Ovary (tissue), 9 donors: ENCODE measurements around the gene BCL2A1. TPM values are rescaled to one million over a fixed set of nuclear protein-coding genes. Genes with fewer than 3 reads are reported as not detected.

Experiments
- DNase-seq, 5 donors: peaks; one replicate each; pipeline ENCODE4 v3.0.0-alpha.2; 2019 to 2020
- H3K27ac ChIP-seq, 2 donors: fragments of 200-600 bp; one replicate each; pipeline versions ENCODE4 v1.5.1 to v1.8.0; 2019 to 2022
- H3K27me3 ChIP-seq: fragments of 200-600 bp; one replicate; pipeline ENCODE4 v1.8.0; 2022
- H3K36me3 ChIP-seq: fragments of 200-600 bp; sonication (generic); one replicate; pipeline ENCODE4 v1.5.1; 2019
- H3K4me1 ChIP-seq: one replicate; pipeline ENCODE4 v1.8.1; 2013; ENCODE audit warnings: mild to moderate bottlenecking, moderate library complexity; ENCODE audit not compliant: insufficient read depth
- H3K4me3 ChIP-seq: fragments of 200-600 bp; sonication (generic); one replicate; pipeline ENCODE4 v1.5.1; 2017
- H3K9me3 ChIP-seq, 2 donors: fragments of 200-600 bp in 1 of 2; sonication (generic) in 1 of 2; one replicate each; pipeline versions ENCODE4 v1.5.1 to v1.8.1; 2013 to 2019; ENCODE audit warnings: mild to moderate bottlenecking in 1 of 2, moderate library complexity in 1 of 2
- CTCF ChIP-seq, 3 donors: fragments of 450-650 bp in 2 of 3; fragments of 200-600 bp in 1 of 3; IDR thresholded peaks; one replicate each; pipeline versions ENCODE4 v1.5.1 to v1.8.0; 2016 to 2022; ENCODE audit warnings: antibody characterized with exemption in 3 of 3, mild to moderate bottlenecking in 1 of 3
- EP300 ChIP-seq: sonication (generic); formaldehyde crosslinking; IDR thresholded peaks from one replicate; pipeline ENCODE4 v1.6.1; 2017; ENCODE audit warnings: antibody characterized with exemption
- POLR2A ChIP-seq: fragments of 450-650 bp; IDR thresholded peaks from one replicate; pipeline ENCODE4 v1.6.1; 2017; ENCODE audit warnings: antibody characterized with exemption, mild to moderate bottlenecking, moderate library complexity
- WGBS, 3 donors: extraction: QIAGEN DNeasy Blood & Tissue Kit in 1 of 3; methylation state at CpG; one replicate each; pipeline versions ENCODE4 v1.1.5 to v1.1.7; 2013 to 2017; 5-methylcytosine and 5-hydroxymethylcytosine counted together
- intact Hi-C, 4 donors: fragments of 100-400 bp; cut with DNase I; formaldehyde crosslinking; loops; one replicate each; pipeline versions ENCODE4 v1.11.0 to v1.15.1; 2022 to 2023
- polyA plus RNA-seq, 2 donors: library from polyadenylated mRNA; stranded (reverse); fragments of 200-250 nt in 1 of 2; fragments of 350-450 nt in 1 of 2; fragmentation: Illumina TruSeq in 1 of 2; extraction: RNeasy Lipid Tissue Mini Kit (QIAGEN cat#74804) in 1 of 2; gene quantifications; one replicate each; pipeline ENCODE4 v1.2.3, GENCODE V29; 2013 to 2014
- total RNA-seq, 7 donors: library from RNA; depleted of rRNA in 2 of 7; stranded (reverse); fragments of >200 nt in 2 of 7; fragmentation: NEBNext Ultra II Directional in 3 of 7; extraction: Animal tissue kit (Norgen Biotek cat#: 25700) in 3 of 7; gene quantifications; one replicate each; pipeline versions ENCODE4 v1.1.0 to v1.2.4, GENCODE V29; 2016 to 2023
- donor health status: DM: no; HTN: no; CAD: no; lungs with moderate emphysema.
- donor health status: DM: no; HTN: no; CAD: no.
- donor health status: Bipolar disorder and iron deficiency.
- donor health status: DM: yes; HTN: yes; CAD: no.
- donor health status: DM: no; HTN: no; CAD: no.
- donor health status: DM: yes; HTN: yes; CAD: no.

The BCL2A1 gene
- total and polyA plus RNA-seq, 9 donors: 0.48 to 4.0 (median 1.2) TPM; not detected in 1

GRCh38 chr15:79950247-79950646 is 20.7 kb downstream of the BCL2A1 start:
- 61 to 79% (median 67%) methylated on average over 2 of the region's 2 CpGs for WGBS, 3 donors
- no peaks in the 10 kb centered on the region for H3K27me3 ChIP-seq
- no peak overlapping the region for H3K27ac ChIP-seq
- no peak for DNase-seq
- H3K4me1 ChIP-seq: no peaks in the 10 kb centered on the region
- H3K4me3 ChIP-seq: no peak overlapping the region
- no peaks in the 10 kb centered on the region for H3K9me3 ChIP-seq
- intact Hi-C loops: no loop called here
- TF ChIP-seq POLR2A (no peak), CTCF (IDR thresholded peaks at IDR 0.05) (no peak), EP300 (no peak)
- H3K36me3 ChIP-seq: no peaks in the 10 kb centered on the region

GRCh38 chr15:79948761-79949160 is 22.2 kb downstream of the BCL2A1 start:
- intact Hi-C loops: no loop called here
- WGBS, 3 donors: 25 to 44% (median 32%) methylated on average over 3 of the region's 3 CpGs

GRCh38 chr15:79948095-79948695 is 22.8 kb downstream of the BCL2A1 start:
- Histone ChIP-seq H3K4me1 (no peaks in the 10 kb centered on the region), H3K36me3 (no peaks in the 10 kb centered on the region), H3K4me3 (no peak overlapping the region), H3K9me3 (no peaks in the 10 kb centered on the region), H3K27ac (no peak overlapping the region), H3K27me3 (no peaks in the 10 kb centered on the region)
- intact Hi-C loops: no loop called here
- 85 to 91% (median 87%) methylated on average over 10 of the region's 10 CpGs for WGBS, 3 donors
- no peak for DNase-seq
- no peak for TF ChIP-seq EP300
- no peak for TF ChIP-seq CTCF (IDR thresholded peaks at IDR 0.05)
- TF ChIP-seq POLR2A: no peak

More at GRCh38 chr15:79948761-79949160, 22.2 kb downstream of the BCL2A1 start:
- Histone ChIP-seq H3K9me3 (no peaks in the 10 kb centered on the region), H3K36me3 (no peaks in the 10 kb centered on the region), H3K4me3 (no peak overlapping the region), H3K27me3 (no peaks in the 10 kb centered on the region), H3K4me1 (no peaks in the 10 kb centered on the region), H3K27ac (no peak overlapping the region)
- DNase-seq: no peak
- no peak for TF ChIP-seq EP300
- no peak for TF ChIP-seq POLR2A
- TF ChIP-seq CTCF (IDR thresholded peaks at IDR 0.05): no peak

GRCh38 chr15:79947009-79947408 is 24.0 kb downstream of the BCL2A1 start:
- intact Hi-C loops: no loop called here
- Histone ChIP-seq H3K9me3 (no peaks in the 10 kb centered on the region), H3K4me3 (no peak overlapping the region), H3K36me3 (no peaks in the 10 kb centered on the region), H3K27ac (no peak overlapping the region), H3K27me3 (no peaks in the 10 kb centered on the region), H3K4me1 (no peaks in the 10 kb centered on the region)
- DNase-seq: no peak
- TF ChIP-seq EP300 (no peak), CTCF (IDR thresholded peaks at IDR 0.05) (no peak), POLR2A (no peak)
